HepG2 (cell line): ENCODE measurements around the gene IQCN. TPM values are rescaled to one million over a fixed set of nuclear protein-coding genes. Genes with fewer than 3 reads are reported as not detected.

Experiments used
- DNMT3B ChIP-seq: conservative IDR thresholded peaks from 2 replicates; pipeline ENCODE4 v1.6.1; 2016; ENCODE audit warnings: missing biosample characterization, control low read depth
- GATA4 ChIP-seq: sonication (generic); IDR thresholded peaks from 2 replicates; pipeline ENCODE4 v1.6.1; 2016; ENCODE audit warnings: antibody characterized with exemption, low read depth, borderline replicate concordance
- MEF2D ChIP-seq: sonication (generic); formaldehyde crosslinking; IDR thresholded peaks from 2 replicates; pipeline ENCODE4 v1.5.1; 2020; ENCODE audit warnings: mild to moderate bottlenecking, missing genetic modification reagents
- NCOA2 ChIP-seq: sonication (generic); formaldehyde crosslinking; IDR thresholded peaks from 2 replicates; pipeline ENCODE4 v1.8.0; 2022; ENCODE audit warnings: inconsistent platforms
- SOX6 ChIP-seq, 2 experiments: fragments of 450-650 bp in 1 of 2; sonication (generic) in 1 of 2; formaldehyde crosslinking in 1 of 2; IDR thresholded peaks; 2 replicates each; pipeline versions ENCODE4 v1.4.0 to v1.6.1; 2017 to 2020; ENCODE audit warnings: antibody characterized with exemption in 1 of 2, mild to moderate bottlenecking in 1 of 2, missing genetic modification reagents in 1 of 2
- STAG1 ChIP-seq: sonication (generic); formaldehyde crosslinking; IDR thresholded peaks from 2 replicates; pipeline ENCODE4 v1.4.0; 2020; ENCODE audit warnings: missing genetic modification reagents
- UBTF ChIP-seq: sonication (generic); formaldehyde crosslinking; IDR thresholded peaks from 2 replicates; pipeline ENCODE4 v1.4.0; 2020; ENCODE audit warnings: mild to moderate bottlenecking, missing genetic modification reagents
- ZFP90 ChIP-seq: sonication (generic); formaldehyde crosslinking; IDR thresholded peaks from 2 replicates; pipeline ENCODE4 v1.8.0; 2022; ENCODE audit warnings: missing genetic modification reagents, mild to moderate bottlenecking, inconsistent platforms, borderline replicate concordance
- ZNF788 ChIP-seq: sonication (generic); formaldehyde crosslinking; IDR thresholded peaks from 2 replicates; pipeline ENCODE4 v1.5.0; 2020; ENCODE audit warnings: mild to moderate bottlenecking, missing genetic modification reagents, borderline replicate concordance
- polyA plus RNA-seq, 8 experiments: library from polyadenylated mRNA; depleted of rRNA in 3 of 8; stranded (reverse) in 7 of 8; unstranded in 1 of 8; fragments of >200 nt; fragmentation: Illumina TruSeq in 4 of 8; extraction: Trizol in 4 of 8; gene quantifications; 2 replicates each; pipeline versions ENCODE4 v1.2.1 to v1.2.3, GENCODE V29; 2011 to 2016; ENCODE audit warnings: low read depth in 4 of 8, missing spikeins in 1 of 8, mixed read lengths in 1 of 8; ENCODE audit not compliant: insufficient read depth in 1 of 8
- total RNA-seq, 5 experiments: library from RNA; depleted of rRNA; stranded (reverse); fragments of >200 nt; fragmentation: Illumina TruSeq; extraction: Trizol; gene quantifications; 2 replicates each; pipeline ENCODE4 v1.2.3, GENCODE V29; 2016; ENCODE audit warnings: low read depth in 1 of 5
- TF ChIP-seq, protein P1 (sequence below): sonication (generic); formaldehyde crosslinking; IDR thresholded peaks from 2 replicates; pipeline ENCODE4 v1.5.1; 2020; ENCODE audit warnings: mild to moderate bottlenecking, missing genetic modification reagents, borderline replicate concordance
- TF ChIP-seq, protein P2 (sequence below): sonication (generic); formaldehyde crosslinking; IDR thresholded peaks from 2 replicates; pipeline ENCODE4 v1.5.0; 2020; ENCODE audit warnings: missing genetic modification reagents
- TF ChIP-seq, protein P3 (sequence below): sonication (generic); formaldehyde crosslinking; IDR thresholded peaks from 2 replicates; pipeline ENCODE4 v1.8.0; 2023; ENCODE audit warnings: mild to moderate bottlenecking, missing genetic modification reagents
- TF ChIP-seq, protein P4 (sequence below), 2 experiments: fragments of 450-650 bp in 1 of 2; sonication (generic) in 1 of 2; formaldehyde crosslinking; IDR thresholded peaks; 2 replicates each; pipeline versions ENCODE4 v1.5.0 to v1.8.0; 2020 to 2022; ENCODE audit warnings: mild to moderate bottlenecking in 1 of 2, missing genetic modification reagents in 1 of 2
- TF ChIP-seq, protein P5 (sequence below), 2 experiments: IDR thresholded peaks; 2 replicates each; pipeline ENCODE4 v1.6.1; 2011 to 2012; ENCODE audit warnings: low read length in 2 of 2, borderline replicate concordance in 1 of 2, low read depth in 1 of 2, mild to moderate bottlenecking in 1 of 2, moderate library complexity in 1 of 2

Gene IQCN
- total and polyA plus RNA-seq, 2 of the 13 experiments (the other 11 are each of a cell fraction or from before 2014, with no cell fraction given): 0.04 to 0.18 TPM

GRCh38 chr19:18282021-18282787, 8.0 kb upstream of the IQCN start (continued):
- no peak for TF ChIP-seq SOX6 (IDR thresholded peaks at IDR 0.05)
- TF ChIP-seq SOX6 (CRISPR knock-in tag; IDR thresholded peaks at IDR 0.05): peak; percentile 49
- TF ChIP-seq MEF2D (CRISPR knock-in tag): peak; percentile 33; the same call in 1 of the 2 replicates
- peak; percentile 38; the same call in 1 of the 2 replicates for TF ChIP-seq GATA4
- 0 out of 2 replicates have a peak, but pooled peaks have one; percentile 4 for TF ChIP-seq NCOA2 (CRISPR knock-in tag)
- TF ChIP-seq, protein P1, sequence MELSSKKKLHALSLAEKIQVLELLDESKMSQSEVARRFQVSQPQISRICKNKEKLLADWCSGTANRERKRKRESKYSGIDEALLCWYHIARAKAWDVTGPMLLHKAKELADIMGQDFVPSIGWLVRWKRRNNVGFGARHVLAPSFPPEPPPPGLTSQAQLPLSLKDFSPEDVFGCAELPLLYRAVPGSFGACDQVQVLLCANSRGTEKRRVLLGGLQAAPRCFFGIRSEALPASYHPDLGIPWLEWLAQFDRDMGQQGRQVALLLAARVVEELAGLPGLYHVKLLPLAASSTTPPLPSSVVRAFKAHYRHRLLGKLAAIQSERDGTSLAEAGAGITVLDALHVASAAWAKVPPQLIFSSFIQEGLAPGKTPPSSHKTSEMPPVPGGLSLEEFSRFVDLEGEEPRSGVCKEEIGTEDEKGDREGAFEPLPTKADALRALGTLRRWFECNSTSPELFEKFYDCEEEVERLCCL (CRISPR knock-in tag): 0 out of 2 replicates have a peak, but pooled peaks have one; percentile 87
- TF ChIP-seq STAG1 (CRISPR knock-in tag): 0 out of 2 replicates have a peak, but pooled peaks have one; percentile 6
- peak; percentile 43; the same call in 1 of the 2 replicates for TF ChIP-seq ZNF788
- TF ChIP-seq, protein P2, sequence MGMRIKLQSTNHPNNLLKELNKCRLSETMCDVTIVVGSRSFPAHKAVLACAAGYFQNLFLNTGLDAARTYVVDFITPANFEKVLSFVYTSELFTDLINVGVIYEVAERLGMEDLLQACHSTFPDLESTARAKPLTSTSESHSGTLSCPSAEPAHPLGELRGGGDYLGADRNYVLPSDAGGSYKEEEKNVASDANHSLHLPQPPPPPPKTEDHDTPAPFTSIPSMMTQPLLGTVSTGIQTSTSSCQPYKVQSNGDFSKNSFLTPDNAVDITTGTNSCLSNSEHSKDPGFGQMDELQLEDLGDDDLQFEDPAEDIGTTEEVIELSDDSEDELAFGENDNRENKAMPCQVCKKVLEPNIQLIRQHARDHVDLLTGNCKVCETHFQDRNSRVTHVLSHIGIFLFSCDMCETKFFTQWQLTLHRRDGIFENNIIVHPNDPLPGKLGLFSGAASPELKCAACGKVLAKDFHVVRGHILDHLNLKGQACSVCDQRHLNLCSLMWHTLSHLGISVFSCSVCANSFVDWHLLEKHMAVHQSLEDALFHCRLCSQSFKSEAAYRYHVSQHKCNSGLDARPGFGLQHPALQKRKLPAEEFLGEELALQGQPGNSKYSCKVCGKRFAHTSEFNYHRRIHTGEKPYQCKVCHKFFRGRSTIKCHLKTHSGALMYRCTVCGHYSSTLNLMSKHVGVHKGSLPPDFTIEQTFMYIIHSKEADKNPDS (CRISPR knock-in tag): 0 out of 2 replicates have a peak, but pooled peaks have one; percentile 8
- TF ChIP-seq DNMT3B (CRISPR knock-in tag): 0 out of 2 replicates have a peak, but pooled peaks have one; percentile 14
- TF ChIP-seq, protein P3, sequence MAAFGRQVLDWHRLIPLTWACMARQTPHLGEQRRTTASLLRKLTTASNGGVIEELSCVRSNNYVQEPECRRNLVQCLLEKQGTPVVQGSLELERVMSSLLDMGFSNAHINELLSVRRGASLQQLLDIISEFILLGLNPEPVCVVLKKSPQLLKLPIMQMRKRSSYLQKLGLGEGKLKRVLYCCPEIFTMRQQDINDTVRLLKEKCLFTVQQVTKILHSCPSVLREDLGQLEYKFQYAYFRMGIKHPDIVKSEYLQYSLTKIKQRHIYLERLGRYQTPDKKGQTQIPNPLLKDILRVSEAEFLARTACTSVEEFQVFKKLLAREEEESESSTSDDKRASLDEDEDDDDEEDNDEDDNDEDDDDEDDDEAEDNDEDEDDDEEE (CRISPR knock-in tag): 0 out of 2 replicates have a peak, but pooled peaks have one; percentile 50
- no peak for TF ChIP-seq ZFP90 (CRISPR knock-in tag)
- TF ChIP-seq, protein P4, sequence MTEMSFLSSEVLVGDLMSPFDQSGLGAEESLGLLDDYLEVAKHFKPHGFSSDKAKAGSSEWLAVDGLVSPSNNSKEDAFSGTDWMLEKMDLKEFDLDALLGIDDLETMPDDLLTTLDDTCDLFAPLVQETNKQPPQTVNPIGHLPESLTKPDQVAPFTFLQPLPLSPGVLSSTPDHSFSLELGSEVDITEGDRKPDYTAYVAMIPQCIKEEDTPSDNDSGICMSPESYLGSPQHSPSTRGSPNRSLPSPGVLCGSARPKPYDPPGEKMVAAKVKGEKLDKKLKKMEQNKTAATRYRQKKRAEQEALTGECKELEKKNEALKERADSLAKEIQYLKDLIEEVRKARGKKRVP (CRISPR knock-in tag; IDR thresholded peaks at IDR 0.05): 0 out of 4 replicates have a peak, but pooled peaks of 1 of the 2 experiments have one; percentile 19
- peak; percentile 18 for TF ChIP-seq UBTF (CRISPR knock-in tag)
- TF ChIP-seq, protein P5, sequence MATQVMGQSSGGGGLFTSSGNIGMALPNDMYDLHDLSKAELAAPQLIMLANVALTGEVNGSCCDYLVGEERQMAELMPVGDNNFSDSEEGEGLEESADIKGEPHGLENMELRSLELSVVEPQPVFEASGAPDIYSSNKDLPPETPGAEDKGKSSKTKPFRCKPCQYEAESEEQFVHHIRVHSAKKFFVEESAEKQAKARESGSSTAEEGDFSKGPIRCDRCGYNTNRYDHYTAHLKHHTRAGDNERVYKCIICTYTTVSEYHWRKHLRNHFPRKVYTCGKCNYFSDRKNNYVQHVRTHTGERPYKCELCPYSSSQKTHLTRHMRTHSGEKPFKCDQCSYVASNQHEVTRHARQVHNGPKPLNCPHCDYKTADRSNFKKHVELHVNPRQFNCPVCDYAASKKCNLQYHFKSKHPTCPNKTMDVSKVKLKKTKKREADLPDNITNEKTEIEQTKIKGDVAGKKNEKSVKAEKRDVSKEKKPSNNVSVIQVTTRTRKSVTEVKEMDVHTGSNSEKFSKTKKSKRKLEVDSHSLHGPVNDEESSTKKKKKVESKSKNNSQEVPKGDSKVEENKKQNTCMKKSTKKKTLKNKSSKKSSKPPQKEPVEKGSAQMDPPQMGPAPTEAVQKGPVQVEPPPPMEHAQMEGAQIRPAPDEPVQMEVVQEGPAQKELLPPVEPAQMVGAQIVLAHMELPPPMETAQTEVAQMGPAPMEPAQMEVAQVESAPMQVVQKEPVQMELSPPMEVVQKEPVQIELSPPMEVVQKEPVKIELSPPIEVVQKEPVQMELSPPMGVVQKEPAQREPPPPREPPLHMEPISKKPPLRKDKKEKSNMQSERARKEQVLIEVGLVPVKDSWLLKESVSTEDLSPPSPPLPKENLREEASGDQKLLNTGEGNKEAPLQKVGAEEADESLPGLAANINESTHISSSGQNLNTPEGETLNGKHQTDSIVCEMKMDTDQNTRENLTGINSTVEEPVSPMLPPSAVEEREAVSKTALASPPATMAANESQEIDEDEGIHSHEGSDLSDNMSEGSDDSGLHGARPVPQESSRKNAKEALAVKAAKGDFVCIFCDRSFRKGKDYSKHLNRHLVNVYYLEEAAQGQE (IDR thresholded peaks at IDR 0.05; ENCODE audit: borderline replicate concordance in 1 of 2, low read depth in 1 of 2, low read length in 2 of 2): no peak
